H1 (cell line): ENCODE data around the gene RAPGEF1. TPM values are rescaled to one million over a fixed set of nuclear protein-coding genes. Genes with fewer than 3 reads are reported as not detected.

Experiments used
- ASH2L ChIP-seq: fragments of 200-600, 300-600 bp; sonication (generic); IDR thresholded peaks from one replicate; pipeline ENCODE4 v1.7.1; 2017; ENCODE audit warnings: low read length
- ATF3 ChIP-seq: IDR thresholded peaks from 2 replicates; pipeline ENCODE4 v1.6.1; 2011; ENCODE audit warnings: low read depth, mild to moderate bottlenecking, low read length; ENCODE audit not compliant: insufficient read depth
- CHD1 ChIP-seq: IDR thresholded peaks from 2 replicates; pipeline ENCODE4 v1.6.1; 2012; ENCODE audit warnings: low read depth, low read length, improper control_type of control experiment
- CHD7 ChIP-seq: fragments of 300-600 bp; sonication (generic); IDR thresholded peaks from 2 replicates; pipeline ENCODE4 v1.7.1; 2012; ENCODE audit warnings: low read length, moderate library complexity, mild to moderate bottlenecking, inconsistent platforms; ENCODE audit not compliant: insufficient replicate concordance
- RBBP5 ChIP-seq: IDR thresholded peaks from 2 replicates; pipeline ENCODE4 v1.7.1; 2012; ENCODE audit warnings: low read depth, mild to moderate bottlenecking, inconsistent platforms, low read length, moderate library complexity, borderline replicate concordance
- RNF2 ChIP-seq: fragments of 200-900, 300-1000 bp; sonication (generic); IDR thresholded peaks from 2 replicates; pipeline ENCODE4 v1.7.1; 2016; ENCODE audit warnings: borderline replicate concordance, low read depth, mild to moderate bottlenecking, antibody characterized with exemption, low read length; ENCODE audit not compliant: poor library complexity, severe bottlenecking; ENCODE audit errors: missing control alignments
- polyA plus RNA-seq, 7 experiments: library from polyadenylated mRNA; depleted of rRNA in 3 of 7; stranded (reverse) in 5 of 7; unstranded in 2 of 7; fragments of >200 nt in 5 of 7; fragments of 200-250 nt in 2 of 7; gene quantifications; 1 replicate in 5 of 7; 2 replicates in 1 of 7; 4 replicates in 1 of 7; pipeline versions ENCODE4 v1.2.1 to v1.2.3, GENCODE V29; 2011 to 2013; ENCODE audit warnings: missing spikeins in 2 of 7, mixed read lengths in 2 of 7
- total RNA-seq: library from RNA; stranded (reverse); fragmentation: NEBNext Ultra II Directional; extraction: Animal tissue kit (Norgen Biotek cat#: 25700); gene quantifications from 2 replicates; pipeline ENCODE4 v1.2.1, GENCODE V29; 2021

The RAPGEF1 gene
- total and polyA plus RNA-seq, 2 of the 8 experiments (the other 6 are each of a cell fraction or from before 2014, with no cell fraction given), result 29.7 to 78.9 TPM

GRCh38 chr9:131619680-131620079 lies 120.2 kb downstream of the RAPGEF1 start (continued):
- TF ChIP-seq CHD7 (no peak), ATF3 (no peak), RNF2 (no peak), CHD1 (no peak), ASH2L (no peak), RBBP5 (no peak)
